ENCODE results near the gene KHDC1. TPM values are rescaled to one million over a fixed set of nuclear protein-coding genes. Genes with fewer than 3 reads are reported as not detected.
"Not testable (repeated sequence)": the region's sequence is repeated elsewhere in the genome, so short reads cannot be mapped to it uniquely, and the experiment has no call there.

KHDC1 gene
- total RNA-seq, 1 experiment from 2014 or later, result 8.6 TPM

- TF ChIP-seq CTCF (IDR thresholded peaks at IDR 0.05; ENCODE audit: insufficient read depth in 1 of 2, low read depth in 1 of 2, low read length in 1 of 2, severe bottlenecking in 1 of 2, unreplicated experiment in 1 of 2), result no peak
- POLR2A ChIA-PET, result no interaction called here
- Histone ChIP-seq H3K36me3 (ENCODE audit: control insufficient read depth, insufficient read depth, low read length) (no peaks in the 10 kb centered on the region; the same call in 1 of the 2 replicates), H3K27me3 (replicated peaks; ENCODE audit: control insufficient read depth, insufficient read depth, low read length) (no peaks in the 10 kb centered on the region), H3K9me3 (no peaks in the 10 kb centered on the region), H3K4me1 (peaks cover 23% of the 10 kb centered on the region; the same call in 1 of the 2 replicates), H3K4me3 (ENCODE audit: low read depth, low read length) (no peak overlapping the region)
- no peaks in the 10 kb centered on the region for H3K27me3 Mint-ChIP-seq (ENCODE audit: insufficient read depth, unreplicated experiment)
- intact Hi-C loops (cut with micrococcal nuclease; ENCODE audit: unreplicated experiment), result no loop called here
- peaks cover 16% of the 10 kb centered on the region for H3K36me3 Mint-ChIP-seq (ENCODE audit: insufficient read depth, unreplicated experiment)
- no peak overlapping the region for H3K27ac Mint-ChIP-seq (ENCODE audit: unreplicated experiment)
- peaks cover 9% of the 10 kb centered on the region for H3K4me1 Mint-ChIP-seq (ENCODE audit: low read depth, unreplicated experiment)
- H3K4me3 Mint-ChIP-seq (ENCODE audit: unreplicated experiment), result no peak overlapping the region
- no peak for DNase-seq
- H3K9me3 Mint-ChIP-seq (ENCODE audit: unreplicated experiment), result no peaks in the 10 kb centered on the region
- no TSS peak for BruUV-seq (replicated peaks)
- CTCF ChIA-PET, result no interaction called here
Measured at GRCh38 chr6:73282871-73283270, 19.9 kb upstream of the KHDC1 start.

- POLR2A ChIA-PET; H3K4me3 Mint-ChIP-seq (ENCODE audit: unreplicated experiment); H3K27me3 ChIP-seq (replicated peaks; ENCODE audit: control insufficient read depth, insufficient read depth, low read length); H3K27me3 Mint-ChIP-seq (ENCODE audit: insufficient read depth, unreplicated experiment); H3K4me1 Mint-ChIP-seq (ENCODE audit: low read depth, unreplicated experiment); intact Hi-C loops (cut with micrococcal nuclease; ENCODE audit: unreplicated experiment); H3K9me3 ChIP-seq; H3K27ac Mint-ChIP-seq (ENCODE audit: unreplicated experiment); H3K4me3 ChIP-seq (ENCODE audit: low read depth, low read length); BruUV-seq (replicated peaks); H3K9me3 Mint-ChIP-seq (ENCODE audit: unreplicated experiment); CTCF ChIA-PET; H3K36me3 ChIP-seq (ENCODE audit: control insufficient read depth, insufficient read depth, low read length); DNase-seq: not testable (repeated sequence)
- H3K4me1 ChIP-seq, result peaks cover 23% of the 10 kb centered on the region; the same call in 1 of the 2 replicates
- H3K36me3 Mint-ChIP-seq (ENCODE audit: insufficient read depth, unreplicated experiment), result peaks cover 22% of the 10 kb centered on the region
Measured at GRCh38 chr6:73281684-73282083, 18.7 kb upstream of the KHDC1 start.

- H3K27me3 Mint-ChIP-seq (ENCODE audit: insufficient read depth, unreplicated experiment); H3K4me3 ChIP-seq (ENCODE audit: low read depth, low read length); CTCF ChIA-PET; BruUV-seq (replicated peaks); DNase-seq; H3K4me3 Mint-ChIP-seq (ENCODE audit: unreplicated experiment); H3K4me1 ChIP-seq; H3K27ac Mint-ChIP-seq (ENCODE audit: unreplicated experiment); H3K36me3 ChIP-seq (ENCODE audit: control insufficient read depth, insufficient read depth, low read length); intact Hi-C loops (cut with micrococcal nuclease; ENCODE audit: unreplicated experiment); H3K4me1 Mint-ChIP-seq (ENCODE audit: low read depth, unreplicated experiment); H3K9me3 ChIP-seq; H3K9me3 Mint-ChIP-seq (ENCODE audit: unreplicated experiment); POLR2A ChIA-PET; H3K27me3 ChIP-seq (replicated peaks; ENCODE audit: control insufficient read depth, insufficient read depth, low read length): not testable (repeated sequence)
- peaks cover 51% of the 10 kb centered on the region for H3K36me3 Mint-ChIP-seq (ENCODE audit: insufficient read depth, unreplicated experiment)
Measured at GRCh38 chr6:73269296-73269695, 6.3 kb upstream of the KHDC1 start.

- H3K4me3 Mint-ChIP-seq (ENCODE audit: unreplicated experiment); POLR2A ChIA-PET; intact Hi-C loops (cut with micrococcal nuclease; ENCODE audit: unreplicated experiment): not testable (repeated sequence)
Measured at GRCh38 chr6:73268896-73269295, 5.9 kb upstream of the KHDC1 start.

More at GRCh38 chr6:73268896-73269295, 5.9 kb upstream of the KHDC1 start:
- peaks cover 11% of the 10 kb centered on the region for H3K4me1 ChIP-seq
- peaks cover 49% of the 10 kb centered on the region for H3K36me3 Mint-ChIP-seq (ENCODE audit: insufficient read depth, unreplicated experiment)
- not testable (repeated sequence) for H3K27me3 ChIP-seq (replicated peaks; ENCODE audit: control insufficient read depth, insufficient read depth, low read length); H3K4me1 Mint-ChIP-seq (ENCODE audit: low read depth, unreplicated experiment); DNase-seq; H3K36me3 ChIP-seq (ENCODE audit: control insufficient read depth, insufficient read depth, low read length); BruUV-seq (replicated peaks); H3K27me3 Mint-ChIP-seq (ENCODE audit: insufficient read depth, unreplicated experiment); H3K27ac Mint-ChIP-seq (ENCODE audit: unreplicated experiment); H3K9me3 ChIP-seq; H3K4me3 ChIP-seq (ENCODE audit: low read depth, low read length); H3K9me3 Mint-ChIP-seq (ENCODE audit: unreplicated experiment)
- CTCF ChIA-PET, result interaction anchor here (0.8 kb wide), 1 partner anchor 58 kb away, joined by 3 read pairs; no protein-coding TSS in a partner anchor
